ENCODE data around the gene SCAMP4.
A peak's percentile ranks its signal among the peaks of the same experiment; 100 is the strongest.

Gene SCAMP4

GRCh38 chr19:1941146-1942077 lies 36.2 kb downstream of the SCAMP4 start, which contains the start of gene CSNK1G2 (continued):
- TF ChIP-seq ZBTB26 (tag by site-specific recombination; optimal IDR thresholded peaks at IDR 0.05) (peak; percentile 59), ZNF704 (tag by site-specific recombination; IDR thresholded peaks at IDR 0.05) (0 out of 2 replicates have a peak, but pooled peaks have one; percentile 24), ZNF600 (tag by site-specific recombination; IDR thresholded peaks at IDR 0.05) (peak; percentile 76; the same call in 1 of the 2 replicates), ZNF146 (tag by site-specific recombination; IDR thresholded peaks at IDR 0.05) (0 out of 2 replicates have a peak, but pooled peaks have one; percentile 3), ZNF155 (tag by site-specific recombination; IDR thresholded peaks at IDR 0.05) (no peak), KLF9 (tag by site-specific recombination; IDR thresholded peaks at IDR 0.05; ENCODE audit: low read depth) (peak; percentile 67), MYNN (tag by site-specific recombination; IDR thresholded peaks at IDR 0.05; ENCODE audit: borderline replicate concordance) (no peak), SP3 (tag by site-specific recombination; IDR thresholded peaks at IDR 0.05) (peak; percentile 89), ZXDB (tag by site-specific recombination; IDR thresholded peaks at IDR 0.05) (peak; percentile 72; the same call in 1 of the 2 replicates), YY2 (tag by site-specific recombination; IDR thresholded peaks at IDR 0.05) (0 out of 2 replicates have a peak, but pooled peaks have one; percentile 9), ZNF2 (tag by site-specific recombination; IDR thresholded peaks at IDR 0.05) (no peak), ZFHX2 (tag by site-specific recombination; conservative IDR thresholded peaks at IDR 0.05) (peak; percentile 98), KLF1 (tag by site-specific recombination; IDR thresholded peaks at IDR 0.05) (peak; percentile 38; the same call in 1 of the 2 replicates), ZNF341 (tag by site-specific recombination; IDR thresholded peaks at IDR 0.05; ENCODE audit: low read depth) (peak; percentile 93; the same call in 1 of the 2 replicates), ZNF148 (tag by site-specific recombination; IDR thresholded peaks at IDR 0.05; ENCODE audit: borderline replicate concordance) (no peak), ZBTB10 (tag by site-specific recombination; IDR thresholded peaks at IDR 0.05) (peak; percentile 86; the same call in 1 of the 2 replicates), KLF8 (tag by site-specific recombination; IDR thresholded peaks at IDR 0.05) (peak; percentile 88; the same call in 1 of the 2 replicates), SCRT1 (tag by site-specific recombination; IDR thresholded peaks at IDR 0.05; ENCODE audit: borderline replicate concordance) (peak; percentile 98), GLIS2 (tag by site-specific recombination; IDR thresholded peaks at IDR 0.05) (peak; percentile 85), AEBP2 (tag by site-specific recombination; IDR thresholded peaks at IDR 0.05; ENCODE audit: borderline replicate concordance) (0 out of 2 replicates have a peak, but pooled peaks have one; percentile 9), PATZ1 (tag by site-specific recombination; IDR thresholded peaks at IDR 0.05) (peak; percentile 96), ZNF398 (tag by site-specific recombination; IDR thresholded peaks at IDR 0.05) (peak; percentile 92), GLIS1 (tag by site-specific recombination; IDR thresholded peaks at IDR 0.05) (peak; percentile 66), EGR2 (tag by site-specific recombination; IDR thresholded peaks at IDR 0.05; ENCODE audit: low read depth) (peak; percentile 98)

Measured in HEK293 (cell line).